ENCODE measurements around the gene DNAJB8.

Gene DNAJB8

GRCh38 chr3:128480717-128481437 lies 14.2 kb upstream of the DNAJB8 start:
- TF ChIP-seq CTCF (IDR thresholded peaks at IDR 0.05; ENCODE audit: low read depth, low read length), result no peak
- DNase-seq (ENCODE audit: low read depth in 2 of 2), result no peak
- H3K4me3 ChIP-seq (replicated peaks in 1 of 2; ENCODE audit: low read depth in 2 of 2, low read length in 2 of 2), result no peak overlapping the region

- DNase-seq (ENCODE audit: low read depth in 2 of 2), result no peak
- TF ChIP-seq CTCF (IDR thresholded peaks at IDR 0.05; ENCODE audit: low read depth, low read length), result no peak
These were observed 13.6 kb upstream of the DNAJB8 start for GRCh38 chr3:128480278-128480677.

GRCh38 chr3:128479558-128480086 lies 12.9 kb upstream of the DNAJB8 start:
- DNase-seq (ENCODE audit: low read depth in 2 of 2), result no peak
- TF ChIP-seq CTCF (IDR thresholded peaks at IDR 0.05; ENCODE audit: low read depth, low read length), result no peak
- H3K4me3 ChIP-seq (replicated peaks in 1 of 2; ENCODE audit: low read depth in 2 of 2, low read length in 2 of 2), result no peak overlapping the region

More at GRCh38 chr3:128480278-128480677, 13.6 kb upstream of the DNAJB8 start:
- no peak overlapping the region for H3K4me3 ChIP-seq (replicated peaks in 1 of 2; ENCODE audit: low read depth in 2 of 2, low read length in 2 of 2)

- no peak for TF ChIP-seq CTCF (IDR thresholded peaks at IDR 0.05; ENCODE audit: low read depth, low read length)
- no peak overlapping the region for H3K4me3 ChIP-seq (replicated peaks in 1 of 2; ENCODE audit: low read depth in 2 of 2, low read length in 2 of 2)
- no peak for DNase-seq (ENCODE audit: low read depth in 2 of 2)
These were observed 12.2 kb upstream of the DNAJB8 start for GRCh38 chr3:128478576-128479506.

GRCh38 chr3:128476659-128477058 lies 10.0 kb upstream of the DNAJB8 start:
- no peak overlapping the region for H3K4me3 ChIP-seq (replicated peaks in 1 of 2; ENCODE audit: low read depth in 2 of 2, low read length in 2 of 2)
- DNase-seq (ENCODE audit: low read depth in 2 of 2), result no peak
- no peak for TF ChIP-seq CTCF (IDR thresholded peaks at IDR 0.05; ENCODE audit: low read depth, low read length)

GRCh38 chr3:128475355-128475754 lies 8.7 kb upstream of the DNAJB8 start:
- TF ChIP-seq CTCF (IDR thresholded peaks at IDR 0.05; ENCODE audit: low read depth, low read length), result no peak
- DNase-seq (ENCODE audit: low read depth in 2 of 2), result no peak
- H3K4me3 ChIP-seq (replicated peaks in 1 of 2; ENCODE audit: low read depth in 2 of 2, low read length in 2 of 2), result no peak overlapping the region
